Measurements from ENCODE around the gene EHMT1.
A peak's percentile ranks its signal among the peaks of the same experiment; 100 is the strongest.

Gene EHMT1

GRCh38 chr9:137582286-137582860, 36.4 kb upstream of the EHMT1 start:
- no peak for DNase-seq (ENCODE audit: extremely low read depth, low read depth)
- peak; percentile 23 for TF ChIP-seq CTCF (IDR thresholded peaks at IDR 0.05; ENCODE audit: low read depth, low read length, missing control alignments)

GRCh38 chr9:137583347-137583746, 35.5 kb upstream of the EHMT1 start:
- DNase-seq (ENCODE audit: extremely low read depth, low read depth) = no peak
- TF ChIP-seq CTCF (IDR thresholded peaks at IDR 0.05; ENCODE audit: low read depth, low read length, missing control alignments) = no peak
- H3K4me3 ChIP-seq (replicated peaks; ENCODE audit: low read depth, low read length) = no peak overlapping the region

More at GRCh38 chr9:137582286-137582860, 36.4 kb upstream of the EHMT1 start:
- H3K4me3 ChIP-seq (replicated peaks; ENCODE audit: low read depth, low read length) = no peak overlapping the region

GRCh38 chr9:137583957-137584356, 34.8 kb upstream of the EHMT1 start:
- no peak for DNase-seq (ENCODE audit: extremely low read depth, low read depth)
- no peak overlapping the region for H3K4me3 ChIP-seq (replicated peaks; ENCODE audit: low read depth, low read length)
- TF ChIP-seq CTCF (IDR thresholded peaks at IDR 0.05; ENCODE audit: low read depth, low read length, missing control alignments) = no peak

- H3K4me3 ChIP-seq (replicated peaks; ENCODE audit: low read depth, low read length) = no peak overlapping the region
- DNase-seq (ENCODE audit: extremely low read depth, low read depth) = no peak
- TF ChIP-seq CTCF (IDR thresholded peaks at IDR 0.05; ENCODE audit: low read depth, low read length, missing control alignments) = no peak
Measured at GRCh38 chr9:137586854-137587253, 32.0 kb upstream of the EHMT1 start.

- H3K4me3 ChIP-seq (replicated peaks; ENCODE audit: low read depth, low read length) = peak overlapping the region; percentile 68
- no peak for DNase-seq (ENCODE audit: extremely low read depth, low read depth)
Measured at GRCh38 chr9:137588311-137588710, 30.5 kb upstream of the EHMT1 start.

GRCh38 chr9:137588891-137589290, 29.9 kb upstream of the EHMT1 start:
- no peak for TF ChIP-seq CTCF (IDR thresholded peaks at IDR 0.05; ENCODE audit: low read depth, low read length, missing control alignments)
- no peak for DNase-seq (ENCODE audit: extremely low read depth, low read depth)
- H3K4me3 ChIP-seq (replicated peaks; ENCODE audit: low read depth, low read length) = peak overlapping the region; percentile 68

More at GRCh38 chr9:137588311-137588710, 30.5 kb upstream of the EHMT1 start:
- TF ChIP-seq CTCF (IDR thresholded peaks at IDR 0.05; ENCODE audit: low read depth, low read length, missing control alignments) = no peak

Data from HFF-Myc (cell line).